Lower leg skin (tissue), 3 donors: ENCODE data around the gene TMEM151A.
A peak's percentile ranks its signal among the peaks of the same experiment; 100 is the strongest.

Source experiments
- POLR2A ChIP-seq, 2 donors: fragments of 450-650 bp; IDR thresholded peaks; one replicate each; pipeline ENCODE4 v1.6.1; 2016 to 2017; ENCODE audit warnings: antibody characterized with exemption in 2 of 2, mild to moderate bottlenecking in 1 of 2, moderate library complexity in 1 of 2
- TF ChIP-seq, protein P1 (sequence below), 3 donors: fragments of 450-650 bp; IDR thresholded peaks; one replicate each; pipeline ENCODE4 v1.5.1; 2016; ENCODE audit warnings: antibody characterized with exemption in 3 of 3, mild to moderate bottlenecking in 3 of 3, moderate library complexity in 2 of 3

DNA sequence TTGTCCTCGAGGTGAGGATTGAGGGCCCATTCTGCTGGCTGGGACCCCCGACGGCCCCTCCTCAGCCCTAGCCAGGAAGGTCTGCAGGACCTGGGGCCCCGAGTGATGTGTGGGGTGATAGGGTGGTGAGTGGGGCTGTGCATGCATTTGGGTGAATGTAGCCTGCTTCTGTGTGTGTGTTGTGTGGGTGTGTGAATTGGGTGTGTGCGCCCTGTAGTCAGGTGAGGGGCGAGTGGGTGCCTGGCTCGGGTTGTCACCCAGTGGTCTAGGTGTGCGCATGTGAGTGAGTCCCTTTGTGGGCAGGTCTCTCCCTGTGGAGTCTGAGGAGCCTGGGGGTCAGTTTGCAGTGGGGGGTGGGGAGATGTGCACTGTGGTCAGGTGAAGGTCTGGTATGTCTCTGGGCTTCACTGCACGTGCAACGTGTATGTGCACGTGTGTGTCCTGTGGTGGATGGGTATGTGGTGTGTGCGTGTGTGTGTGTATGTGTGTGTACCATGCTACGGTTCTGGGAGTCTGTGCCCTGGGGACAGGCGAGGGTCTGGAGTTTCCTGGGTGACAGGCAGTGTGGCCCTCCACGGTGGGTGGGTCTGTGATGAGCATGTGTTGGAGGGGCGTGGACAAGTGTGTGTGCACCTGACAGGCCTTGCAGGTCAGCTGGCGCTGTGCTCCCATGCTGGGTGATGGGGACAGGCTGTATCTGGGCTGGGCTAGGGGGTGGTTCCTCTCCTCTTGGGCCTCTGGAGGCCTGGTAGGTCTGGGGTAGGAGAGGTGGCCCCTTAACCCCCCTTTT is 1.0 kb downstream of the TMEM151A start:
- TF ChIP-seq, protein P1, sequence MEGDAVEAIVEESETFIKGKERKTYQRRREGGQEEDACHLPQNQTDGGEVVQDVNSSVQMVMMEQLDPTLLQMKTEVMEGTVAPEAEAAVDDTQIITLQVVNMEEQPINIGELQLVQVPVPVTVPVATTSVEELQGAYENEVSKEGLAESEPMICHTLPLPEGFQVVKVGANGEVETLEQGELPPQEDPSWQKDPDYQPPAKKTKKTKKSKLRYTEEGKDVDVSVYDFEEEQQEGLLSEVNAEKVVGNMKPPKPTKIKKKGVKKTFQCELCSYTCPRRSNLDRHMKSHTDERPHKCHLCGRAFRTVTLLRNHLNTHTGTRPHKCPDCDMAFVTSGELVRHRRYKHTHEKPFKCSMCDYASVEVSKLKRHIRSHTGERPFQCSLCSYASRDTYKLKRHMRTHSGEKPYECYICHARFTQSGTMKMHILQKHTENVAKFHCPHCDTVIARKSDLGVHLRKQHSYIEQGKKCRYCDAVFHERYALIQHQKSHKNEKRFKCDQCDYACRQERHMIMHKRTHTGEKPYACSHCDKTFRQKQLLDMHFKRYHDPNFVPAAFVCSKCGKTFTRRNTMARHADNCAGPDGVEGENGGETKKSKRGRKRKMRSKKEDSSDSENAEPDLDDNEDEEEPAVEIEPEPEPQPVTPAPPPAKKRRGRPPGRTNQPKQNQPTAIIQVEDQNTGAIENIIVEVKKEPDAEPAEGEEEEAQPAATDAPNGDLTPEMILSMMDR (IDR thresholded peaks at IDR 0.05): peak in 1 of 3 donors; percentile 12
- no peak for TF ChIP-seq POLR2A (IDR thresholded peaks at IDR 0.05)
